ENCODE data around the gene ZBBX.
"Not testable (repeated sequence)": the region's sequence is repeated elsewhere in the genome, so short reads cannot be mapped to it uniquely, and the experiment has no call there.

Gene ZBBX

DNA sequence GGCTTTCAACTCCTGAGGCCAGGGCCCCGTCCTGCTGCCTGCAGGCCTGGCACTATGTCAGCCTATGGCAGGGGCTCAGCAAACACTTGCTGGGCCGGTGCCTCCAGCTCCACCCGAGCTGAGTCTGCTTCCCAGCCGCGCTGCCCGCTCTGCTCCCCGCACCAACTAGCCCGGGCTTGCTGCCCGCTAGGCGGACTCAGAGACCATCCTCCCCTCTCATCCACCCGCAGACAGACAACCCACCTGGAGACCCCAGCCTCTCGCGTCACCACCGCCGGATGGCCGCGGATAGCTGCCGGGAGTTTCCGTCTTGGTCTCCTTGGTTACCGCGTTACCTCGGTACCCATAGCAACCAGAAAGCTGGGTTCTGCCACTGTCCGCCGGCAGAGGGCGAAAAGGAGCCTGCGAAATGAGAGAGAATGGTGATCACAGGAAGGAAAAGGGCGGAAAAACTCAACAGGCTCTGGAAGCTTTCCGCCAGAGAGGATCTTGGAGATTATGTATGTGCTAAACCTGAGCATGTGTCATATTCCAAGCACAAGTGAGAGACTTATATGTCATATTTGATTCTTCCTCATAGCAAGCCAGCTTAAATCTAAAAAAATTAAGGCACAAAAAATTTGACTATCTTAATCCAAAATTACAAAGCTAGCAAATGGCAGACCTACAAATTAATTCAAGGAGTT lies at the start of gene ZBBX:
Gene ZBBX, minus strand, starts transcription at position 294 of the 686 bp plus-strand sequence. CDS start 7,396 bp downstream, outside the sequence.
- peak; percentile 86 for DNase-seq (ENCODE audit: low spot score)

DNA sequence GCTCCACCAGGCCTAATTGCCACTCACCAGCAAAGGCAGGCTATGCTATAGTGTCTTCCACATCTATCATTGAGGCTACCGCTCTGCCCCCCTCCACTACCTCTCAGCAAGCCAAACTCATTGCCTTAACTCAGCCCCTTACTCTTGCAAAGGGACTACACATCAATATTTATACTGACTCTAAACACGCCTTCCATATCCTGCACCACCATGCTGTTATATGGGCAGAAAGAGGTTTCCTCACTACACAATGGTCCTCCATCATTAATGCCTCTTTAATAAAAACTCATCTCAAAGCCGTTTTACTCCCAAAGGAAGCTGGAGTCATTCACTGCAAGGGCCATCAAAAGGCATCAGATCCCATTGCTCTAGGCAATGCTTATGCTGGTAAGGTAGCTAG lies 46.9 kb upstream of the ZBBX start:
- DNase-seq (ENCODE audit: low spot score), result not testable (repeated sequence)

DNA sequence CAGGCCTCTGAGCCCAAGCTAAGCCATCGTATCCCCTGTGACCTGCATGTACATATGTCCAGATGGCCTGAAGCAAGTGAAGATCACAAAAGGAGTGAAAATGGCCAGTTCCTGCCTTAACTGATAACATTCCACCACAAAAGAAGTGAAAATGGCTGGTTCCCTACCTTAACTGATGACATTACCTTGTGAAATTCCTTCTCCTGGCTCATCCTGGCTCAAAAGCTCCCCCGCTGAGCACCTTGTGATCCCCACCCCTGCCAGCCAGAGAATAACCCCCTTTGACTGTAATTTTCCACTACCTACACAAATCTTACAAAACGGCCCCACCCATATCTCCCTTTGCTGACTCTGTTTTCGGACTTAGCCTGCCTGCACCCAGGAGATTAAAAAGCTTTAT lies 42.3 kb upstream of the ZBBX start:
- DNase-seq (ENCODE audit: low spot score), result not testable (repeated sequence)

GRCh38 chr3:167409611-167410010 lies 29.5 kb upstream of the ZBBX start:
- DNase-seq (ENCODE audit: low spot score), result no peak

- DNase-seq (ENCODE audit: low spot score), result no peak
Observed at GRCh38 chr3:167406876-167407492, 26.9 kb upstream of the ZBBX start.

GRCh38 chr3:167397826-167398225 lies 17.7 kb upstream of the ZBBX start:
- no peak for DNase-seq (ENCODE audit: low spot score)

DNA sequence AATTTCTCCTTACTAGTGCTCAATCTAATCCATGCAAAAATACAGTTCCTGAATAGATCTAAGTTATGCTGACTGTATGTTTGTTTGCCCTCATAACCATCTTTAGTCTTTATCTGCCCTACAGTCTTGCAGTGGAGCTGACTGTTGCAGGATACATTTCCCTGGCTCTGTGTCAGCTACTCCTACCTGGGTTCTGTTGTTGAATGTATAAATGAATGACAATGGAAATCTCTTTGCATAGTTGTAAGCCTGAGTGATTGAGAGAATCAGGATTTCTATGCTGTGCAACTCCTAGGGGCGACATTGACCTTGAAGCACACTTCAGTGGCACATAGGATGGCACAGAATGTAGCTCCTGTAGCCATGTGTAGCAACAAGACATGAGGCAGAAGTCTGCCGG lies 16.0 kb upstream of the ZBBX start:
- DNase-seq (ENCODE audit: low spot score), result no peak

DNA sequence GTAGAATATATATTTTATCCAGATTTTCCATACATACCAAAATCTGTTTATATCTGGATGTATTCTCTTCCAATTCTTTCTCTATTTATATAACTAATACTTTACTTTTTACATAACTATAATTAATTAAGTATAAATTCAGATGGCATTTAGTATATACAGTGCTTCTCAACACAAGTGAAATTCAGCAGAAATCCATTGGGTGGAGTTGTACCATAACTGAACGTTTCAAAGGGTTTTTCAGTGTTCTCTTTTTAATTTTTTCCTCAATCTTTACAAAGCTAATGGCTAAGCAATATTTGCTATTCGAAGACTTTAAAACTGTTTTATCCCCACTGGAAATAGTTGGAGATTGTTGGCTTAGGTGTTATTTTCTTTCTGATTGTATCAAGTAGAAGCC lies 13.9 kb upstream of the ZBBX start:
- no peak for DNase-seq (ENCODE audit: low spot score)

DNA sequence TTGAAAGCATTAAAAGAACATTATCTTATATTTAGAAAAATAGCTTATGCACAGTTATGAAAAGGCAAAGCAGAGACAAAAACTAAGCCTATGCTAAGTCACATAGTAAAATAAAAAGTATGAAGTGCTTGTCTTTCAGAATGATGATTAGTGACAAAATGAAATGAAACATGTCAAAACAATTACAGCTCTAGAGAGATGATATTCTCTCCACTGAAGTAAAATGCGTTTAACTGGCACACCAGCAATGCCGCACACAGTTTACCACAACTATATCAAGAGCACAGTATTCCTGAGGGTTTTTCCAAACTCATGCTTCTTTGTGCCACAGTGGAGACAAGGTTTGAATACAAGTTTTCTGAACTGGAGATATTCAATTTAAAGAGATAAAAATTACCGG lies 2.1 kb upstream of the ZBBX start:
- no peak for DNase-seq (ENCODE audit: low spot score)

GRCh38 chr3:167375478-167375877 lies 4.6 kb downstream of the ZBBX start:
- DNase-seq (ENCODE audit: low spot score), result no peak

DNA sequence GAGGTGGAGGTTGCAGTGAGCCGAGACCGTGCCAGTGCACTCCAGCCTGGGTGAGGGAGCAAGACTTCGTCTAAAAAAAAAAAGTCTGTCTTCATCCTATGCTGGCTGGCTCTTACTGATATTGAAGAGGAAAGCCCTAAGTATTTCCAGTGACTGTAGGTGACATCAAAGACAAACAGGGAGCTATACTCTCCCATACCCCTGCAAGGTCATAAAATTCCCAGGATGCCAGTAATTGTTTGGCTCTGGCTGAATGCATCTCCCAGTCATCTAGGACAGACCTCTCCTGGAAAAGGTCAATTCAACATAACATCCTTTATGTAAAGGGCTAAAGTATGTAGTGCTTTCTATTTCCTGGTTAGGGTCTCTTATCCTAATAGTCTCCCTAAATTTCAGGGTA lies 8.0 kb downstream of the ZBBX start:
- DNase-seq (ENCODE audit: low spot score), result no peak

GRCh38 chr3:167361948-167362347 lies 18.1 kb downstream of the ZBBX start:
- no peak for DNase-seq (ENCODE audit: low spot score)

DNA sequence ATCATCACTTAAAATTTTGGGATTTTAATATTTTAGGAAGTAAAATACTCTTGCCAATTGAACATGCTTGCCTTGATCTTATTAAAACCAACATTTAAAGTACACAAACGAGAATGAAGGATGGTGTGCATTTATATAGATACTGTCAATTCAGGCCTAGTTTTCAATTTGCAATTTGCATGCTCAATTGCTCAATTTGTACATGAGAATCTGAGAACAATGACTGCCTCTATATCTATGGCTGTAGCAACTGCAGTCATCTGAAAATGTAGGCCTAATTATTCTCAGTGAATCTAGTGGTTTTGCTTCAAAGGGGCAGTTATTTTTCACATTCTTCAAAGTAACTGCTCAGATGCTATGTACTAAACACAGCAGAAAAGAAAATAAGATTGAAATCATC lies 18.8 kb downstream of the ZBBX start:
- DNase-seq (ENCODE audit: low spot score), result no peak

- no peak for DNase-seq (ENCODE audit: low spot score)
Observed at GRCh38 chr3:167355446-167355845, 24.7 kb downstream of the ZBBX start.

DNA sequence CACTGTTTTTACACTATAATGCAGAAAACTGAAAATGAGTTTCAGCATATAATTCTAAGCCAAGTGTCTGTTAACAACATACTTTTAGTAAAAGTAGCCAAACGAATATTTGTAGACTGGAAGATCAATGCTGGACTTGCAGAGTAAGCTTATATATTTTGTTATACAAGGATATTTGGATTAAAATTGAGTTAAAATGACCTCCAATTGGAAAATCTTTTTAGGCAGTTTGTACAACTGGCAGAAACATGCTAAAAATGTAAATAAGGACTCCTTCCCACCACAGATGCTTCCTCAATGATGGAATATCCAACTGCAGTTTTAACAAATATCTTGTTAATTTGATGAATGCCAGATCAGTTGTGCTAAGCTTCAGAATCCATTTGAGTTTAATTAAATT lies 25.3 kb downstream of the ZBBX start:
- no peak for DNase-seq (ENCODE audit: low spot score)

DNA sequence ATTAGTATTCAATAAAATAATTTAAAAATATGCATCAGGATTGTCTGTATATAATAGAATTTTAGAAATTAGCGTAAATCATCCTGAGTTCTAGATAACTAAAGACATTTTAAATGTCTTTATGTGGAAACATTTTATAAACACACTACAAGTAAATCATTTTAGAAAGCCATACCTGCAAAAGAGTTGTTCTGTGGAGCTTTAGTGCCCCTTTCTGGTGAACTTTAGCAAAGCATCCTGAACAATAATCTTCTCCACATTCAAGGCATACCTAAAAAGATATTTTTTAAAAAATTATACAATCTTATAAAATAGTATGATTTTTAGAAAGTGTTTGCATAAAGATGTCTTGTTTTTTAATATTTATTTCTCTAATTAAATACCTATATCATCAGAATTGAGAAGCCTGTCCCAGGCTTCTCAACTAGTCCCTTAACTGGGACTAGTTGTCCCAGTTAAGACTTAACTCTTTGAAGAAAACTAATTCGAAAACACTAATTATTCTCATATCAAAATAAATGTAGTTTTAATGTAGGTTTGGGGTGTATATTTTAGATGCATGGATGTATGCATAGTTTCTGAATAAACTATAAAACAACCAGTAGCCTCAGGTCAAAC lies 29.7 kb downstream of the ZBBX start:
- DNase-seq (ENCODE audit: low spot score), result no peak

DNA sequence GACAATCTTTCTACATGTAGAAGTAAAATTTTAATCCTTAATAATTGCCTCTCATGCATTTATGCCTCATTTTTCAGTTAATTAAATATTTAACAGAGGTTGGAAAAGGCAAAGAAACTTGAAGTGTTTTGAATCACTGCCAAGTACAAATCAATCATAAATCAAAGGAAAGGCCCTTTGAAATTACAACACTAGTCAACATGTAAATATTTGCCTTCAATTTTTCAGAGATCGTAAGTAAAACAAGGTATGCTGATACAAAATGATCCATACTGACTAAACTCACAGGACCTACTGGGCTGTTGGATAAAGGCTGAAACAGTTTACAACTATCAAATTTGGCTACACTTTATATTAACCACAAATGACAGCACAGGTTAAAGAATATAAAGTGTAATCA lies 33.9 kb downstream of the ZBBX start:
- DNase-seq (ENCODE audit: low spot score), result no peak

- no peak for DNase-seq (ENCODE audit: low spot score)
Observed at GRCh38 chr3:167330993-167331785, 48.9 kb downstream of the ZBBX start.

- DNase-seq (ENCODE audit: low spot score), result no peak
Observed at GRCh38 chr3:167323572-167323971, 56.5 kb downstream of the ZBBX start.

DNA sequence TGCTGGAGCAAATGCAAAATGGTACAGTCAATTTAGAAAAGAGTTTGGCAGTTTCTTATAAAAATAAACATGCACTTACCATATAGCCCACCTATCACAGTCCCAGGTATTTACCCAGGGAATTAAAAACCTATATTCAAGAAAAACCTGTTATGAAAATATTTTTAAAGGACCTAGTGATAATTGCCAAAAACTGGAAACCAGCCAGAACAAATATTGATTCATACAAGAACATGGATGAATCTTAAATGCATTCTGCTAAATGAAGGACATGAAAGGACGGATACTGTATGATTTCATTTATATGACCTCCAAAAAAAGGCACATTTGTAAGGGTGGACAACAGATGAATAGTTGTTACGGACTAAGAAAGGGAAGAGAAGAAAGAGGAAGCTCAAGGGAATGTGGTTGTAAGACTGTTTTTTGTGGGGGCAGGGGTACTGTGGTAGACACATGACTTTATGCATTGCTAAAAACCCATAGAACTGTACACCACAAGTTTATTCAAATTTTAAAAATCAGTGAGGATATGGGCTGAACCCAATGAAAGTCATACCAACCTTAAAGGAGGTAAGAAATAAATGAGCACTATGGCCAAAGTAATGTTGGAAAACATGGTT lies 61.0 kb downstream of the ZBBX start:
- DNase-seq (ENCODE audit: low spot score), result no peak

DNA sequence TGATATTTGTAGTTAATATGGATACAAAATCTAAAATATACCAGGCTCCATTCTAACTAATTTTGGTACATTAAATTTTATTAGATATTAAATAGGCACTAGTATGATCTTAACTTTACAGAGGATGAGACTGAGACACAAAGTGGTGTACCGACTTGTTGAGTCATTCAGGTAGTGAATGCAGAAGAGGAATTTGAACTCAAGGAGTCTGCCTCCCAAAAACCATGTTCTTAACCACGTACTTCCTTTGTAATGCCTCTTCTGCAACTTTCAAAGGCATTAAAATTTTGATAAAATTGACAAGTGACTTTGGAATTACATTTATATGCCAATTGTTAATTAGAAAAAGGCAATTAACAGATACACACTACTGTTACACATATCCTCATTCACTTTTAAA lies 61.8 kb downstream of the ZBBX start:
- no peak for DNase-seq (ENCODE audit: low spot score)

GRCh38 chr3:167306319-167306718 lies 73.8 kb downstream of the ZBBX start:
- DNase-seq (ENCODE audit: low spot score), result no peak
